CD4-positive, CD25-positive, alpha-beta regulatory T cell (primary cell): ENCODE results near the gene NSUN7. TPM values are rescaled to one million over a fixed set of nuclear protein-coding genes. Genes with fewer than 3 reads are reported as not detected.
"Not testable (repeated sequence)": the region's sequence is repeated elsewhere in the genome, so short reads cannot be mapped to it uniquely, and the experiment has no call there.

Source experiments
- ATAC-seq, 2 donors: fragments of 150-1000 bp; cut with Tn5 transposase; one replicate each; pipeline ENCODE4 v1.10.0; 2021; ENCODE audit warnings: low read depth in 2 of 2, moderate number of reproducible peaks in 2 of 2, moderate library complexity in 1 of 2
- DNase-seq, 3 donors: peaks; one replicate each; pipeline versions ENCODE4 v3.0.0 to v3.0.0-alpha.2; 2012 to 2022; ENCODE audit warnings: mixed read lengths in 1 of 3
- H3K27ac ChIP-seq: one replicate; pipeline ENCODE4 v1.7.0; 2013; ENCODE audit warnings: mild to moderate bottlenecking, low read length; ENCODE audit not compliant: insufficient read depth, poor library complexity, severe bottlenecking
- H3K27me3 ChIP-seq: one replicate; pipeline ENCODE4 v1.7.0; 2013; ENCODE audit warnings: low read length; ENCODE audit not compliant: control insufficient read depth, insufficient read depth
- H3K36me3 ChIP-seq: one replicate; pipeline ENCODE4 v1.7.0; 2013; ENCODE audit warnings: mild to moderate bottlenecking, low read length, moderate library complexity; ENCODE audit not compliant: control insufficient read depth, insufficient read depth
- H3K4me1 ChIP-seq: 2 replicates; pipeline ENCODE4 v1.7.0; 2013; ENCODE audit warnings: mild to moderate bottlenecking, low read length; ENCODE audit not compliant: insufficient read depth, control insufficient read depth, poor library complexity, severe bottlenecking
- H3K4me3 ChIP-seq: one replicate; pipeline ENCODE4 v1.7.0; 2013; ENCODE audit warnings: low read depth, mild to moderate bottlenecking, low read length, moderate library complexity
- H3K9me3 ChIP-seq, 2 experiments: 1 replicate in 1 of 2; 2 replicates in 1 of 2; pipeline ENCODE4 v1.7.0; 2013; ENCODE audit warnings: low read length in 2 of 2, mild to moderate bottlenecking in 1 of 2, moderate library complexity in 1 of 2; ENCODE audit not compliant: control insufficient read depth in 2 of 2
- H3K27ac Mint-ChIP-seq, 3 donors: one replicate each; pipeline ENCODE4 v1.8.0; 2020 to 2022; ENCODE audit warnings: mild to moderate bottlenecking in 3 of 3, mixed read lengths in 3 of 3, moderate library complexity in 2 of 3
- H3K27me3 Mint-ChIP-seq: one replicate; pipeline ENCODE4 v1.8.0; 2022; ENCODE audit warnings: mild to moderate bottlenecking, mixed read lengths
- H3K36me3 Mint-ChIP-seq: one replicate; pipeline ENCODE4 v1.8.0; 2020; ENCODE audit warnings: mixed read lengths
- H3K4me1 Mint-ChIP-seq, 4 donors: one replicate each; pipeline ENCODE4 v1.8.0; 2020 to 2022; ENCODE audit warnings: mixed read lengths in 4 of 4, mild to moderate bottlenecking in 1 of 4
- H3K4me3 Mint-ChIP-seq, 4 donors: one replicate each; pipeline ENCODE4 v1.8.0; 2020 to 2022; ENCODE audit warnings: mild to moderate bottlenecking in 4 of 4, mixed read lengths in 4 of 4, moderate library complexity in 3 of 4
- H3K9me3 Mint-ChIP-seq, 7 donors: one replicate each; pipeline ENCODE4 v1.8.0; 2020 to 2022; ENCODE audit warnings: mixed read lengths in 7 of 7, mild to moderate bottlenecking in 3 of 7, moderate library complexity in 2 of 7
- polyA plus RNA-seq, 4 donors: library from polyadenylated mRNA; unstranded; fragments of 300-500 nt; fragmentation: Illumina TruSeq; gene quantifications; one replicate each; pipeline ENCODE4 v1.2.3, GENCODE V29; 2021
- total RNA-seq: library from RNA; stranded (reverse); gene quantifications from one replicate; pipeline ENCODE4 v1.2.3, GENCODE V29; 2022

The NSUN7 gene
- total RNA-seq = 0.59 TPM
- polyA plus RNA-seq = not detected

DNA sequence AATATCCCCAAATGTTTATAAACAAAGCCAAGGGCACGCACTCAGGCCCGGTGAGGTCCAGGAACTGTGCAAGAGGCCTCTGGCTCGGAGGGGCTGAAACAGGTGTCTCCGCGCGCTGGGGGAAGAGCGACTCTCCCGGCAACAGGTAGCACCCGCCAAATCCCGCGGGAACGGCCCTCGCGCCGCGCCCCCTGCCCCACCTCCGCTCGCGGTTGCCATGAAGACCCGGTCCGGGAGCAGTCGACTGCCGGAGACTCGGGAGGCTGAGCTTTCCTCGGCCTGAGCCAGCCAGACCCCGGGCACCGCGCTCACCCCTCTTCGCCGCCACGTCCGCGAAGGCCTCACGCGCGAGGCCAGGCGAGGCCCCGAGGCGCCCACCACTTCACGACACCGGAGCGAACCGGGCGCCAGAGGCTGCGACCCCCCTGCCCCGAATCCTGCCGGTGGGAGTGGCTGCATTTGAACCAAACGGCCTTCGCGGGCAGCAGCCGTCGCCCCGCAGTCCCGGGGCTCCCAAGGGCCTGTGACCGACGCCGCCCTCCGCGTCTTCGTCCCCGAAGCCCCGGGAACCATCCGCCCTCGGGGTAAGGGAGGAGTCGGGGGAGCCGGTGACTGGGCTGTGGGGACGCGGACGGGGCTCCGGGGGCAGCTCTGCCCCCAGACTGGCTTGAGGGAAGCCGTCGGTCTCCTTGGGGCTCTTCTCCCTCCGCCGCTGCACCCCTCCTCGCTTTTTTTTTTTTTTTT is at the start of gene NSUN7:
TSS of gene NSUN7 (plus strand) at position 239 of the 744 bp plus-strand sequence. CDS start 739 bp downstream, outside the sequence.
- H3K27me3 Mint-ChIP-seq = peaks cover 70% of the 10 kb centered on the region
- no peak within 1 kb of the TSS for H3K27ac ChIP-seq
- H3K27ac Mint-ChIP-seq = peak within 1 kb of the TSS in 1 of 3 donors; percentile 45
- H3K9me3 ChIP-seq = no peaks in the 10 kb centered on the region
- H3K4me1 ChIP-seq = peaks cover 14% of the 10 kb centered on the region
- H3K36me3 ChIP-seq = no peaks in the 10 kb centered on the region
- H3K9me3 Mint-ChIP-seq = peaks cover 0 to 5% (median 0%) of the 10 kb centered on the region in 7 donors
- ATAC-seq (peak; percentile 37 to 45), DNase-seq (peak in 2 of 3 donors; percentile 10 to 29)
- H3K4me3 ChIP-seq = no peak within 1 kb of the TSS
- peaks cover 21% of the 10 kb centered on the region for H3K27me3 ChIP-seq
- H3K36me3 Mint-ChIP-seq = no peaks in the 10 kb centered on the region
- H3K4me3 Mint-ChIP-seq = peak within 1 kb of the TSS; percentile 15 to 86 (median 74)
- peaks cover 0 to 15% (median 4%) of the 10 kb centered on the region in 4 donors for H3K4me1 Mint-ChIP-seq

GRCh38 chr4:40702137-40702799 is 47.5 kb upstream of the NSUN7 start:
- Histone ChIP-seq H3K4me1 (no peaks in the 10 kb centered on the region), H3K27ac (no peak overlapping the region), H3K9me3 (no peaks in the 10 kb centered on the region), H3K36me3 (no peaks in the 10 kb centered on the region), H3K4me3 (no peak overlapping the region), H3K27me3 (no peaks in the 10 kb centered on the region)
- ATAC-seq = peak in 1 of 2 donors; percentile 18
- Mint-ChIP-seq H3K9me3 (peaks cover 0 to 2% (median 0%) of the 10 kb centered on the region in 7 donors), H3K36me3 (no peaks in the 10 kb centered on the region), H3K27me3 (no peaks in the 10 kb centered on the region), H3K27ac (peak overlapping the region in 2 of 3 donors; percentile 7 to 36), H3K4me1 (peaks cover 2 to 14% (median 10%) of the 10 kb centered on the region in 4 donors), H3K4me3 (no peak overlapping the region)
- peak in 1 of 3 donors; percentile 5 for DNase-seq

- Histone ChIP-seq H3K9me3 (no peaks in the 10 kb centered on the region), H3K36me3 (no peaks in the 10 kb centered on the region), H3K27me3 (no peaks in the 10 kb centered on the region), H3K27ac (no peak overlapping the region), H3K4me3 (no peak overlapping the region), H3K4me1 (no peaks in the 10 kb centered on the region)
- Mint-ChIP-seq H3K4me3 (no peak overlapping the region), H3K9me3 (no peaks in the 10 kb centered on the region), H3K27ac (peak overlapping the region in 2 of 3 donors; percentile 1 to 36), H3K4me1 (peaks cover 2 to 14% (median 10%) of the 10 kb centered on the region in 4 donors), H3K36me3 (no peaks in the 10 kb centered on the region), H3K27me3 (no peaks in the 10 kb centered on the region)
- ATAC-seq = no peak
- peak in 1 of 3 donors; percentile 29 for DNase-seq
These were observed 47.0 kb upstream of the NSUN7 start for GRCh38 chr4:40702800-40703151.

DNA sequence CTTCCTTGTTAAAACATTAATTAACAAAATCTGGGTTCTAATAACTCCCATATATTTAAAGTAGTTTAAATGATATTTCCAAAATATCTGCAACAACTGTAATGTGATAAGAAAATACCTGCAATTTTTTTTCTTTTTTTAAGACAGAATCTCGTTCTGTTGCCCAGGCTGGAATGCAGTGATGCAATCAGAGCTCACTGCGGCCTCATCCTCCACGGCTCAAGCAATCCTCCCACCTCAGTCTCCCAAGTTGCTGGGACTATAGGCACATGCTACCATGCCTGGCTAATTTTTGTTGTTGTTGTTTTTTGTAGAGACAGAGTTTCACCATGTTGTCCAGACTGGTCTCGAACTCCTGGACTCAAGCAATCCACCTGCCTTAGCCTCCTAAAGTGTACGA is 45.7 kb upstream of the NSUN7 start:
- peaks cover 2 to 14% (median 10%) of the 10 kb centered on the region in 4 donors for H3K4me1 Mint-ChIP-seq
- Histone ChIP-seq H3K9me3 (no peaks in the 10 kb centered on the region), H3K4me1 (no peaks in the 10 kb centered on the region), H3K4me3 (no peak overlapping the region), H3K27me3 (no peaks in the 10 kb centered on the region), H3K27ac (no peak overlapping the region), H3K36me3 (no peaks in the 10 kb centered on the region)
- H3K27me3 Mint-ChIP-seq = peaks cover 7% of the 10 kb centered on the region
- no peaks in the 10 kb centered on the region for H3K36me3 Mint-ChIP-seq
- H3K9me3 Mint-ChIP-seq = no peaks in the 10 kb centered on the region
- no peak for DNase-seq
- no peak for ATAC-seq
- H3K27ac Mint-ChIP-seq = no peak overlapping the region
- no peak overlapping the region for H3K4me3 Mint-ChIP-seq

DNA sequence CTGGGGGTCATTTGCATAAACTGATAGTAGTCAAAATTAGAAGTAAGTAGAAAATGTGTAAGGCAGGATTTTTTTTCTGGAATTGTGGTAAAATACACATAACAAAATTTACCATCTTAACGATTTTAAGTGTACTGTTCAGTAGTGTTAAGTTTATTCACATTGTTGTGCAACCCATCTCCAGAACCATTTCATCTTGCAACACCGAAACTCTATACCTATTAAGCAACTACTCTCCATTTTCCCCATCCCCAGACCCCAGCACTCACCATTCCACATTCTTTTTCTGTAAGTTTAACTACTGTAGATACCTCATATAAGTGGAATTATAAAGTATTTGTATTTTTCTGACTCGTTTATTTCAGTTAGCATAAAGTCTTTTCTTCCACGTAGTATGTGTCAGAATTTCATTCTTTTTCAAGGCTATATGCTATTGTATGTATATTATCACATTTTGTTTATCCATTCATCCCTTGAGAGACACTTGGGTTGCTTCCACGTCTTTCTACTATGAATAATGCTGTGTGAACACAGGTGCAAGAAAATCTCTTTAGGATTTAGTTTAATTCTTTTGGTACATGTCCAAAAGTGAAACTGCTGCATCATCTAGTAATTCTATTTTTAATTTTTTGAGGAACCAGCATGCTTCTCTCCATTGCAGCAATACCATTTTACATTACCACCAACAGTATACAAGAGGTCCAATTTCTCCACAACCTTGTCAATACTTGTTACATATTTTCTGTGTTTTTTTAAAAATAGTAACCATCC is 39.1 kb upstream of the NSUN7 start:
- Histone ChIP-seq H3K9me3 (no peaks in the 10 kb centered on the region), H3K27me3 (peaks cover 12% of the 10 kb centered on the region), H3K4me3 (no peak overlapping the region), H3K36me3 (no peaks in the 10 kb centered on the region), H3K4me1 (no peaks in the 10 kb centered on the region), H3K27ac (no peak overlapping the region)
- peaks cover 11% of the 10 kb centered on the region for H3K27me3 Mint-ChIP-seq
- H3K4me3 Mint-ChIP-seq = no peak overlapping the region
- no peak overlapping the region for H3K27ac Mint-ChIP-seq
- no peaks in the 10 kb centered on the region for H3K4me1 Mint-ChIP-seq
- no peak for ATAC-seq
- H3K9me3 Mint-ChIP-seq = no peaks in the 10 kb centered on the region
- DNase-seq = no peak
- H3K36me3 Mint-ChIP-seq = no peaks in the 10 kb centered on the region

GRCh38 chr4:40713001-40713400 is 36.8 kb upstream of the NSUN7 start:
- not testable (repeated sequence) for ATAC-seq, H3K36me3 ChIP-seq

GRCh38 chr4:40713798-40714197 is 36.0 kb upstream of the NSUN7 start:
- no peak overlapping the region for H3K27ac ChIP-seq
- peaks cover 12% of the 10 kb centered on the region for H3K27me3 Mint-ChIP-seq
- no peaks in the 10 kb centered on the region for H3K36me3 Mint-ChIP-seq
- ATAC-seq (no peak), DNase-seq (no peak)
- no peaks in the 10 kb centered on the region for H3K4me1 ChIP-seq
- peaks cover 12% of the 10 kb centered on the region for H3K27me3 ChIP-seq
- no peaks in the 10 kb centered on the region for H3K9me3 Mint-ChIP-seq
- H3K36me3 ChIP-seq = no peaks in the 10 kb centered on the region
- H3K9me3 ChIP-seq = no peaks in the 10 kb centered on the region
- no peaks in the 10 kb centered on the region for H3K4me1 Mint-ChIP-seq
- no peak overlapping the region for H3K27ac Mint-ChIP-seq
- H3K4me3 Mint-ChIP-seq = no peak overlapping the region
- no peak overlapping the region for H3K4me3 ChIP-seq

More at GRCh38 chr4:40713001-40713400, 36.8 kb upstream of the NSUN7 start:
- not testable (repeated sequence) for H3K4me1 ChIP-seq, H3K4me3 Mint-ChIP-seq, H3K4me1 Mint-ChIP-seq, H3K9me3 ChIP-seq, H3K36me3 Mint-ChIP-seq, H3K27ac ChIP-seq, H3K27ac Mint-ChIP-seq, H3K4me3 ChIP-seq, H3K9me3 Mint-ChIP-seq, DNase-seq
- H3K27me3 Mint-ChIP-seq = peaks cover 17% of the 10 kb centered on the region
- H3K27me3 ChIP-seq = peaks cover 12% of the 10 kb centered on the region
